HG03064 (cell line): ENCODE measurements around the gene UTP14A.
"Not testable (repeated sequence)": the region's sequence is repeated elsewhere in the genome, so short reads cannot be mapped to it uniquely, and the experiment has no call there.

ENCODE experiments used
- ATAC-seq: cut with Tn5 transposase; IDR thresholded peaks from one replicate; pipeline ENCODE4 v1.9.1; 2021; ENCODE audit warnings: low read depth; ENCODE audit not compliant: unreplicated experiment

Gene UTP14A, protein sequence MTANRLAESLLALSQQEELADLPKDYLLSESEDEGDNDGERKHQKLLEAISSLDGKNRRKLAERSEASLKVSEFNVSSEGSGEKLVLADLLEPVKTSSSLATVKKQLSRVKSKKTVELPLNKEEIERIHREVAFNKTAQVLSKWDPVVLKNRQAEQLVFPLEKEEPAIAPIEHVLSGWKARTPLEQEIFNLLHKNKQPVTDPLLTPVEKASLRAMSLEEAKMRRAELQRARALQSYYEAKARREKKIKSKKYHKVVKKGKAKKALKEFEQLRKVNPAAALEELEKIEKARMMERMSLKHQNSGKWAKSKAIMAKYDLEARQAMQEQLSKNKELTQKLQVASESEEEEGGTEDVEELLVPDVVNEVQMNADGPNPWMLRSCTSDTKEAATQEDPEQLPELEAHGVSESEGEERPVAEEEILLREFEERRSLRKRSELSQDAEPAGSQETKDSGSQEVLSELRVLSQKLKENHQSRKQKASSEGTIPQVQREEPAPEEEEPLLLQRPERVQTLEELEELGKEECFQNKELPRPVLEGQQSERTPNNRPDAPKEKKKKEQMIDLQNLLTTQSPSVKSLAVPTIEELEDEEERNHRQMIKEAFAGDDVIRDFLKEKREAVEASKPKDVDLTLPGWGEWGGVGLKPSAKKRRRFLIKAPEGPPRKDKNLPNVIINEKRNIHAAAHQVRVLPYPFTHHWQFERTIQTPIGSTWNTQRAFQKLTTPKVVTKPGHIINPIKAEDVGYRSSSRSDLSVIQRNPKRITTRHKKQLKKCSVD

DNA sequence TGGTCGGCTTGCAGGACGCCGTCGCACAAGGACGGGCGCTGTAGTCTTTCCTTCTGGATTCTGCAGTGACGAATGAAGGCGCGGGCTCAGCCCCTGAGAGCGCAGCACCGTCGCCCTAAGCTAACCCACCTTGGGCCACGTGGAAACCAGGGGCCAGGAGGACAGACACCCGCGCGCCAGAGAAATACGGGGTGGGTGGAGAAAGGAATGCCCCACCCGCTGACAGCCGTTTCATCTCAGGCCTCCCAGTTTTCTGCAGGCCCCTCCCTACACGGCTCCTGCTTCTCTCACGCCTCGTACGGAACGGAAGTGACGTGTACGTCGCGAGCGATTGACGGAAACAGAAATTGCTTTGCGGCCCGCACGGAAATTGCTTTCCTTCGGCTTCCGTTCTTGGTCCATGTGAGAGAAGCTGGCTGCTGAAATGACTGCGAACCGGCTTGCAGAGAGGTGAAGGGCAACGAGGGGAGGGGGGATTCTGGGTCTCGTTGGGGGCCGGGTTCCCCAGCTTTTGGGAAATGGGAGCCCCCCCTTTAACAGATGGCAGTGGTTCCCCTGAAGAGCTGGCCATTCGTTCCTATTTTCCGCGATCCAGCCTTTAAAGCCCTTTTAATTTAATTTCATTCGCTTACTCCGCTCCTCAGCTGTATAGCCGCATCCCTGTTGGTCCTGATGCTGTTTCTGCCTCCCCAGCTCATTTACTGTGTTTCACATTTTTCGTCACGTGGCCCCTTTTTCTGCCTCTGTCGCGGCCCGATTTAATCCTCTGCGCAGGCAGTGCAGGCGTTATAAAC, at the start of gene UTP14A:
Gene UTP14A, plus strand, starts transcription at position 378 of the 794 bp plus-strand sequence. Its CDS starts 47 bp downstream, at position 425.
- ATAC-seq = peak; percentile 91

DNA sequence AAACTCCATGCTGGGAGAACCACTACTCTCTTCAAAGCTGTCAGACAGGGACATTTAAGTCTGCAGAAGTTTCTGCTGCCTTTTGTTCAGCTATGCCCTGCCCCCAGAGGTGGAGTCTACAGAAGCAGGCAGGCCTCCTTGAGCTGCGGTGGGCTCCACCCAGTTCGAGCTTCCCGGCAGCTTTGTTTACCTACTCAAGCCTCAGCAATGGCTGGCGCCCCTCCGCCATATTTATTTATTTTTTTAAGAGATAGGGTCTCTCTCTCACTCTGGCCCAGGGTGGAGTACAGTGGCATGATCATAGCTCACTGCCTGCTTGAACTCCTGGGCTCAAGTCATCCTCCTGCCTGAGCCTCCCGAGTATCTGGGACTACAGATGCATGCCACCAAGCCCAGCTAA, 46.8 kb upstream of the UTP14A start:
- not testable (repeated sequence) for ATAC-seq

DNA sequence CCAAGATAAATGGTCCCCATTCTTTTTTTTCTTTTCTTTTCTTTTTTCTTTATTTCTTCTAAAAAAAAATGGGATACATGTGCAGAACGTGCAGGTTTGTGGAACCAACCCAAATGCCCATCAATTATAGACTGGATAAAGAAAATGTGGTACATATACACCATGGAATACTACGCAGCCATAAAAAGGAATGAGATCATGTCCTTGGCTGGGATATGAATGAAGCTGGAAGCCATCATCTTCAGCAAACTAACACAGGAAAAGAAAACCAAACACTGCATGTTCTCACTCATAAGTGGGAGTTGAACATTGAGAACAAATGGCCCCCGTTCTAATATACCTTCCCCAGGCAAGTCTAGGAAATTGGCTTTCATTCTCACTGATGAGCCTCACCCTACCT, 39.6 kb upstream of the UTP14A start:
- not testable (repeated sequence) for ATAC-seq

DNA sequence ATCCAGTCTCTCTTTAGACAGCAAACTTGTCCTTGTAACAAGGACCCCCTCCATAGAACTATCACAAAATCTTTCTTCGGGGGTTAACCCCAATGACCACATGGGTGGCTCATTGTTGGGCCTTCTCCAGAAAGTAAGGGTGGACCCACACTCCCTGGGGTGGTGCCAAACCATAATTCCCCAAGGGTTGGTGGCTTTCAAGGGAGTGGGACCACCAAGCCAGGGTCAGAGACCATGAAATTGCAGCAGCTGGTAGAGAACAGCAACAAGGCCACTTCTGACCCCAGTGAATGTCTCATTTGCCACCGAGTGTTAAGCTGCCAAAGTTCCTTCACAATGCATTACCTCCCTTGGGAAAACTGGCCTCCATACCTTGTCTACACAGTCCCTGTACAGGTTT, 33.4 kb upstream of the UTP14A start:
- no peak for ATAC-seq

DNA sequence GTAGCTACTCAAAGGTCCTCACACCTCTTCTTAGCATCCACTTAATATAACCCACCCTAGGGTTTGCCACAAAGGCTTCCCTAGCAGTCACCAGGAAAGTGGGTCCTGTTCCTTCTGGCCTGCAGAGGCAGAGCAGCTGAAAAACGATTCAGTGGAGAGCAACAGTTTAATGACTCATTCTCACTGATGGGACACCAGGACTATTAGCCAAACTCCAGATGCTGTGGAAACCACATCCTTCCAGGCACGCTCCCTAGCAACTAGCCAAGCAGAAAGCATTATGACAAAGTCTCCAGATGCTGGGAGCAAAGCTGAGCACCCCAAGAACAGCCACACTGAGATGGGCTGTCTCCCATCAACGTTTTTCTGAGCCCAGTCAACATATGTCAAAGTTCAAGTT, 30.3 kb upstream of the UTP14A start:
- ATAC-seq = no peak

DNA sequence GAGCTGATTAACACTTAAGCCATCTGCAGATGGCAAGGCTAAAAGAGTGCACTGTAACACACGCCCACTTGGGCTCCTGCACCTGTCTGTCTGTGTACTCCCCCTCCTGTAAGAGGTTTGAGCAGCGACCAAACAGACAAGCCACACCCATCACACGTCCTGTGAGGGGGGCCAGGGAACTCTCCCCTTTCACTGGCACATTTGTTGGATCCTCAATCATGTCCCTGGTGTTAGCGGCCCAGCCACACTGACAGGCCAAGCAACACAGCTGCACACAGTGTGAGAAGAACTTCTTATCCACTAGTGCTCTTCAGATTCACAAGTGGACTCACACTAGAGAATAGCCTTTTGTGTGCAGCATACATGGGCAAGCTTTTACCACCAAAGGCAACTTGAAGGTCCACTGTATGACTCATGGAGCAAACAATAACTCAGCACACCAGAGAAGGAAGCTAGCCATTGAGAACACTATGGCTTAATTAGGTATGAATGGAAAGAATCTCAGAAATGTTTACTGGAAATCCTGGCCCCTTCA, 29.1 kb upstream of the UTP14A start:
- no peak for ATAC-seq

DNA sequence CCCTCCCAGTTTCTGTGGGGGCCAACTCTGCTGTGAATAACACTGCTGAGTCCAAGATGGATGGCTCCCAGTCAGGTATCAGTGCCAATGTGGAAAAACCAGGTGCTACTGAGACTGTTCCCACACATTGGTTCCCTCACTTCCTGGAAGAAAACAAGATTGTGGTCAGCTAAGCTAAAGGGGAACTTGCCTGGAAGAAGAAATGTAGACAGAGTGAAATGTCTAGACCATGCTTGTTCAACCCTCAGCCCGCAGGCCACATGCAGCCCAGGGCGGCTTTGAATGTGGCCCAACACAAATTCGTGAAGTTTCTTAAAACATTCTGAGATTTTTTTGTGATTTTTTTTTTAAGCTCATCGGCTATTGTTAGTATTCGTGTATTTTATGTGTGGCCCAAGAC, 28.6 kb upstream of the UTP14A start:
- ATAC-seq = no peak

DNA sequence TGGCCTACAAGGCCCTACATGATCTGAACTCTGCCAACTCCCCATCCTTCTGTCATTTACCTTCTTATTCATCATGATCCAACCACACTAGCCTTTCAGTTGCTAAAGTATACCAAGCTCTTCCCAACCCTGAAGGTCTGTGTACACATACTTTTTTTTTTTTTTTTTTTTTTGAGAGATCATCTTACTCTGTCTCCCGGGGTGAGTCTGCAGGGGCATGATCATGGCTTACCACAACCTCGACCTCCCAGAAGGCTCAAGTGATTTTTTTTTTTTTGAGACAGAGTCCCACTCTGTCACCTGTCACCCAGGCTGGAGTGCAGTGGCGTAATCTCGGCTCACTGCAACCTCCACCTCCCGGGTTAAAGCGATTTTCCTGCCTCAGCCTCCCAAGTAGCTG, 5.9 kb upstream of the UTP14A start:
- ATAC-seq = no peak

DNA sequence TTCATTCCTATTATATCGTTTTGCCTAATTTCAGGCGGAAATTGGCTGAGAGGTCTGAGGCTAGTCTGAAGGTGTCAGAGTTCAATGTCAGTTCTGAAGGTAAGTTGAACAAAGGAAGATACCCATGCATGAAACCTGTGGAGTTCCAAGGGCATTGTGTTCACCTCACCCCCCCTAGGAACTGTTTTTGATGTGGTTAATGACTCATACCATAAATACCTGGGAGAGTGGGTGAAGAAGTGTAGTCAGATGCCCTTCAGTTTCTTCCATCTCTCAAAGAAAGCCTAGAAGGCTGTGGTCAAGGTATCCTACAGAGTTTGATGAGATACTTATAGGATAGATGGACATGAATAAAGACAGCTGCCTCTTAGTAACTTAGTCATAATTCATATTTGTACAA, 2.7 kb downstream of the UTP14A start:
- no peak for ATAC-seq

DNA sequence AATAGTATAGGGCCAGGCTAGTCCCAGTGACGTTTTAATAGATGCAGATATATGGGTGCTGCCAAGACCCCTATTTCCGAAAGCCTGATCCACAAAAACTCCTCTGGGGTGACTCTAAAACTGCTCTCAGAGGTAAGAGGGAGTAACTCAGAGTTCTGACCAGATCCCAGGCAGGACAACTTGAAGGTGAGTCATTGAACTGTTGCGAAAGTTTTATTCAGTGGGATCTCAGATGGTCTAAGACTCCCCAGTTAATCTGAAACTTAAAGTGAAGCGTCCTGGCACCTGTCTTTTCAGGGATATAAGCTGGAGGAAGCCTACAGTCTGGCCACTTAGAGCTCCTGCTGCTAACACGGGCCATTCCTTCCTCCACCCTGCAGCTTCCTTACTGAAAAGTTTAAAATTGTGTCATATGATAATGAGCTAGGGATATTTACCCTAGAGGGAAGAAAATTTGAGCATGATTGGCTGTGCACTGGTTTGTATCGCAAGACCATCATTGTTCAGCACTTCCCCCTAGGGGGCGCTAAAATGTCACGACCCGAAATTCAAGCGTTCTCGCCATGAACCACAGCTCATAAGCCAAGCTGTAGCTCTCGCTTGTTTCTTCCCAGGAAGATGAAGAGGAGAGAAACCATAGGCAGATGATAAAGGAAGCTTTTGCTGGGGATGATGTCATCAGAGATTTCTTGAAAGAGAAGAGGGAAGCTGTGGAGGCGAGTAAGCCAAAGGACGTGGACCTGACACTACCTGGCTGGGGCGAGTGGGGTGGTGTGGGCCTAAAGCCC, 19.5 kb downstream of the UTP14A start:
- no peak for ATAC-seq

DNA sequence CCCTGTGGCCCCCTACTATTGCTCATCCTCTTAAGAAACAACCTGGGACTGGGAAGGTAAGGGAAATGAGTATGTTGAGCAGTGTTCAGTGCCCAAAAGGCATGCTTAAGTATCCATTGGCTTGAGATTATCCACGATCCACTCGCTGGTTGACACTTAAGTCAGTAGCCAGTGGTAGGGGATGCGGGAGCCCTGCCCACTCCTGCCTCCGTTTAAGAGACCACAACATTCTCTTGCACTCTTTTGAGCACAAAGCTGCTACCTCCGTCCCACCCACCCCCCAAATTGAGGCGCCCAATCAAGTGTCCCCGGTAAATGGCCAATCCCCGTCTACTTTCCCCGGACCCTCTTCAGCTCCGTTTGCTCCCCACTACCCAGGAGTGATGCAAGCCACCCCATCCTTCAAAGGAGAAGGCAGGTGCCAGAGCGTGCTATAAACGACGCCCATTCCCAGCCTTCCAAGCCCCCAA, 25.0 kb downstream of the UTP14A start:
- no peak for ATAC-seq

DNA sequence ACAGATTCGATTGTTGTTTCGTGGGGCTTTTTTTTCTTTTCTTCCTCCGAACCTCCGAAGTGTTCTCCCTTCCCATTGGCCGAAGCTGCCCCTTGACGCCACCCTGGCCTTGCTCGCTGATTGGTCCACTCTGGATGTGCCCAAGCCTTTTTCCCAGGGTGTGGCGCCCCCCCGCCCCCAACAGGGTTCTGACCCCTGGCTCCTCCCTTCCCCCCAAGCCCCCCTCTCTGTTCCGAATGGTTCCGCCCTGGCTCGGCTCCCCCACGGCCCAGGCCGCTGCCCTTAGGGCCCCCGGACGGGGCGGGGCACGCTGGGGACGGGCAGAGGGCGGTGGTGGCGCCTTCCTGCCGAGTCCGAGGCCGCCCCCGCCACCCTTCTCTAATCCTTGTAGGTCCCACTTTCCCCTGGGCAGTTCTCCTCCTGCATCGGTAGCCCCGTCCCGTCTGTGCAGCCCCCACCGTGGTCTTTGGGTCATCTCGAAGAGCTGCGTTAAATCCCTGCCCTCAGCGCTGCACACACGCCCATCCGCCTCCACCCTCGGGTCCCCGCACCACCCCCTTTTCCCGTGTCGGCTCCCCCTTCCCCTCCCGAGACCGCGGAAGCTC, 25.5 kb downstream of the UTP14A start:
- peak; percentile 58 for ATAC-seq

DNA sequence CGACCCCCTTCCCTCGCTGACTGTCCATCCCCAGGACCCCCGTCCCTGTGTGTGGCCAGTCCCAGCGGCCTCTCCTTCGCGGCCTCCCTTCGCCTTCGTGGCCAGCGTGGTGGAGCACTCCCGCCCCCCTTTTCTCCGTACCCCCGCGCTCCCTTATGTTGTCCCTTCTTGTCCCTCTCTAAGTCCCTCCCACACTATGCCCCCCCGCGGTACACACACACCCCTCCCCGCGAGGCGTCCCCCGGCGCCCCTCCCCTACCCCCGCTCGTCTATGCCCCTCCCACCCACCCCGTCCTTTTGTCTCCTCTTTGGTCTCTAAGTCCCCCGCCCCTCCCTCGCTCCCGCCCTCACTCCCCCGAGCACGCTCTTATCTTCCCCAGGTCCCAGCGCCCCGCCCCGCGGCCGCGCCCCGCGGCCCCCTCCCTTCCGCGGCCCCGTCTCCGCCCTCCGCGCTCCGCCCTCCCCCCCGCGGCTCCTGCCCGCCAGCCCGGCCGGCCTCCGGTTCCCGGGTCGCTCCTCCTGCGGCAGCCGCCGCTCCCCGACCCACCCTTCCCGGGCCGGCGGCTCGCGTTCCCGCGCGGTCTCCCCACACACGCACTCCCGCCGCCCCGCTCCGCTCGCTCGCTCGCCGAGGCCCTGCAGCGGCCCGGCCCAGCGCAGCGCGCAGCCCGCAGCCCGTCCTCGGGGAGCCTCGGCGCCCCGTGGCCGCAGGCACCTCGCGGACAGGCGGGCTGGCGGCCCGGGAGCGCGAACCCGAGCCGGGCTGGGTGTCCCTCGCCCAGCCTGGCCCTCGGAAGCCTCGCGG, 26.3 kb downstream of the UTP14A start:
- ATAC-seq = peak; percentile 56

DNA sequence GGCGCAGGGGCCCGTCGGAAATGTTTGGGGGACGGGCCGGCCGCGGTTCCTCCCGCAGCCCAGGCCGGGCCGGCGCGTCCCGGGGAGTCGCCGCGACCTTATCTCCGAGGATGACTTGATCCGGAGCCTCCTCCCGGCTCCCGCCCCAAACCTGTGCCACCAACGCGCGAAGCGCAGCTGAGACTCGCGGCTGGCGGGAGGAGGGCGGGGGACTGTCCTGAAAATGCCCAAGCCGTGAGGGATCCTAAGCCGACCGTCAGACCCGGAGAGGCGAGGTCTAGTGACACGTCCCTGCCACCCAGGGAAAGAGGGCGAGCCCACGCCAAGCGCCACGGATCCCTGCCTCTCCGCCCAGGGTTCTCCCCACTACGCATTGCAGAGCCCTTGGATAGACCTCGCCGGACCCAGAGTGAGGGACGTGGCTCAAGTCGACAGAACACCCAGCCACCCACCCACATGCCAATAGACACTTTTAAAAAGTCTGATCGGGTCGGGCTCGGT, 26.9 kb downstream of the UTP14A start:
- ATAC-seq = no peak

DNA sequence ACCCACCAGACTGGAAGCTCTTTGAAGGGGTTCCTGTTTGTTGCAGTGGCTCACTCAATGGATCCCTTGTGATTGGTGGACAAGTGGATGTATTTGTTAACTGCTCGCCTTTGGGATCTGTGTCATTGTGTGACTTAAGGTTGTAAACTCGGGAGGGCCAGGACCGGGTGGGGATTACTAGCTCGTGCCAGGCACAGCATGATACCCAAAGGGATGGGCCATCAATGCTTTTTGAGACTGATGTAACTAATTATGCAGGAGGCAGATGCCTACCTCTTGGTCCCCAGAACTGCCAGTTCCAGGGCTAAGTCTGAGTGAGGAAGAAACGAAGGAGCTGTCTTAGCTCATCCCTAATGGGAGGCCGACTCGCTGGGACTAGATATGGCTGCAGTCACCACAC, 27.7 kb downstream of the UTP14A start:
- no peak for ATAC-seq

DNA sequence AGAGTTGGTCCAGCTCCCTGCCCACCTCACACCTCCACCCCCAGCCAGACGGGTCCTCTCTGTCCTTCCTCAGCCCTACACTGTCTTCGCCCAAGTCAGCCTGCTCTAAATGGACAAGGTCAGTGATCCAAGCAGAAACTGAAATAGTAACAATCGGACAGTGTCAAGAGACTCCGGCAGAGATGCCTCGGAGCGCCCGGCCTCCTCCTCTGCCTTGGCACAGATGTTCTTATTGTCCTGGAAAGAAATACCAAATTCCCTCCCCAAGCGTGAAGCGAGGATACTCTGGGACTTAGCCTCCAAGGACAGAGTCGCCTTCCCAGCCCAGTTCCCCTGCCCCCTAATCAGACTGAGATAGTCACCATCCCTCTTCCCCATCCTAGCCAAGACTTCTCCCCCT, 28.5 kb downstream of the UTP14A start:
- no peak for ATAC-seq

DNA sequence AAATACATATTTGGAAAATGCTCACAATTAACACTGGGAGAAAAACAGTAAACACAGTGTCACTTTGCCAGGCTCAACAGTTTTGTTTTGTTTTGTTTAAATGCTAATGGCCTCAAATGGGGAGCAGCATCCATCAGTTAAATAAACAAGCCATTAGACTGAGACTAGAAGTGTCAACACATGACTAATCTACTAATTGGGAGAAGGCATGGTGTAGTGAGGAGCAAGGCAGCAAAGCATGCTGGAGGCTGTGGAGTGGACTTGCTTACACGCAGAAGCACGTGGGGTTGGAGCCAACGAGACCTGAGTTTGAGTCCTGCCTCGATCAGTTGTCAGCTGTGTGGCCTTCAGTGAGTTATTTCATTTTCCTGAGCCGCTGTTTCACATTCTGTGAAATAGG, 29.0 kb downstream of the UTP14A start:
- ATAC-seq = no peak

DNA sequence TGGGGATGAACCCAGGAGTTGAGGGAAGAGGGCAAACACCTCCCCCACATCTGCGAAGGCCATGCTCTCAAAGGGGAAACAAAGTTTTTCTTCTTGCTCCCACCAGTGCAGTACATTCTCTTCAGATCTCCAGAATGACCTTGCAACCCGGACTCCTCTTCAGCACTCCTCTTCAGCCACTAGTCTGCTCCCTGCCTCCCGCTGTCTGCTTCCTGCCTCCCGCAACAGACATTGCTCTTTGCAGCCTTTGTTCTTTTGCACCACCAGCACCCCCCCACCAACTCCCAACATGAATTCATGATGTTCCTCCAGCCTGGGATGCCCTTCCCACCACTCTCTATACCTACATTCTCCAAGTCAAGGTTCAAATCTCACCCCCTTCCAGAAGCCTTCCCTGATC, 32.1 kb downstream of the UTP14A start:
- ATAC-seq = no peak

DNA sequence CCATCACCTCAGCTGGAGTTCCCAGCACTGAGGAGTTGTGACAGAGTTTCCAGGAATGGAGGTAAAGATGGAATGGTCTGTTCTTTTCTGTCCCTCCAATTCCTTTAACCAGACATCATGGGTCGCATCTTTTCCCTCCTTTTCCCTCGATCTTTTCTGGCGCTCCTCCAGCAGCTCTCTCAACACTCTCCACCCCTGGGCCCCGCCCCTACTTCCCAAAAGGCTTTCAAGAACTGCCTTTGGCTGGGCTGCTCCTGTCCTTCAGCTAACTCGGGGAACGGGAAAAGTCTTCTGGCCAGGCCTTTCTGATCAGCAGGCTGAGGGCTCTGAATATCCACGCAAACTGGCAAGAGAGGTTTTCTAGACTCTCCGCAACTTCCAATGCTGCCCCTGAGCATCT, 34.0 kb downstream of the UTP14A start:
- ATAC-seq = no peak
